LNCaP clone FGC (cell line): ENCODE data around the gene SLC7A5.

ENCODE experiments used
- DNase-seq: peaks from one replicate; pipeline ENCODE4 v3.0.0-alpha.2; 2011; ENCODE audit warnings: low read depth
- H3K4me3 ChIP-seq: 2 replicates; pipeline ENCODE4 v1.5.1; 2011; ENCODE audit warnings: mild to moderate bottlenecking, low read depth, low read length, control low read depth
- TF ChIP-seq, protein P1 (sequence below): IDR thresholded peaks from 2 replicates; pipeline ENCODE4 v1.5.1; 2012; ENCODE audit warnings: mild to moderate bottlenecking; ENCODE audit not compliant: control insufficient read depth, insufficient read depth; ENCODE audit errors: extremely low read depth

SLC7A5 gene

DNA sequence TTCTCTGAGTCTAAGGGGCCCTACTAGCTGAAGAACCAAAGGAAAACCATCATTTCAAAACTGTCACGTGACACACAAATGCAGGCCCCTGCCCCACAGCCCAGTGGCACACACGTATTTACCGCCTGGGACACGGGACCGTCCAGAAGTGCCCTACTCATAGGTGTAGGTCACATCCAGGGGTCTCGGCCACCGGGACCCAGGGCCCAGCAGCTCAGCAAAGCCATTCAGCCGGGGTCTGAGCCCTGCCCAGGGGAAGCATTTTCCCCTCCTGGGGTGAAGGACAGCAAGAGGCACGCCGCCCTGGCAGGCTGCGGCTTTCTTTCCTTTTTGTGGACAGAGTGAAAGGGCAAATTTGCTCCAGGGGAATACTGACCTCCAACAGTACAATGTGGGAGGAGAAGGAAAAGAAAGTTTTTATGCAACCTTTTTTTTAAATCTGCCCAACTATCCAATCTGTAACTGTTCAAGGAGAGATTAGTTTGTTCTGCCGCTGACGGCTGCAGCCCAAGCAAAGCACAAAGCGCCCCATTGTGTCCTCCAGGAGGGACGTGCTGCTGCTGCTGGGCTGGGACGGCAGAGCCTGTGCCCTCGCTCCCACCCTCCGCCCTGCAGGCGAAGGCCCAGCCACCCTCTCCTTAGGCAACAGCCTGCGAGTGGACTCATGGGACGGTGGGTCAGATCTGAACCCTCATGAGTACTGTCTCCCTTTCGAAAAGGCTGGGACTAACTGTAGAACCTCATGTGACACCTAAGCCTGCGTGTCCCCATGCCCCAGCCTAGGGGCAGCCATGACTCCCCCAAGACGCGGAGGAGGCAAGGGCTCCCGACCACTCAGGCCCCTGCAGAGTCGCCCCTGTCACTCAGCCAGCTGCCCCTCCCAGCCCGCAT lies 21.3 kb downstream of the SLC7A5 start:
- H3K4me3 ChIP-seq = no peak overlapping the region
- DNase-seq = no peak
- TF ChIP-seq, protein P1, sequence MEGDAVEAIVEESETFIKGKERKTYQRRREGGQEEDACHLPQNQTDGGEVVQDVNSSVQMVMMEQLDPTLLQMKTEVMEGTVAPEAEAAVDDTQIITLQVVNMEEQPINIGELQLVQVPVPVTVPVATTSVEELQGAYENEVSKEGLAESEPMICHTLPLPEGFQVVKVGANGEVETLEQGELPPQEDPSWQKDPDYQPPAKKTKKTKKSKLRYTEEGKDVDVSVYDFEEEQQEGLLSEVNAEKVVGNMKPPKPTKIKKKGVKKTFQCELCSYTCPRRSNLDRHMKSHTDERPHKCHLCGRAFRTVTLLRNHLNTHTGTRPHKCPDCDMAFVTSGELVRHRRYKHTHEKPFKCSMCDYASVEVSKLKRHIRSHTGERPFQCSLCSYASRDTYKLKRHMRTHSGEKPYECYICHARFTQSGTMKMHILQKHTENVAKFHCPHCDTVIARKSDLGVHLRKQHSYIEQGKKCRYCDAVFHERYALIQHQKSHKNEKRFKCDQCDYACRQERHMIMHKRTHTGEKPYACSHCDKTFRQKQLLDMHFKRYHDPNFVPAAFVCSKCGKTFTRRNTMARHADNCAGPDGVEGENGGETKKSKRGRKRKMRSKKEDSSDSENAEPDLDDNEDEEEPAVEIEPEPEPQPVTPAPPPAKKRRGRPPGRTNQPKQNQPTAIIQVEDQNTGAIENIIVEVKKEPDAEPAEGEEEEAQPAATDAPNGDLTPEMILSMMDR = no peak

DNA sequence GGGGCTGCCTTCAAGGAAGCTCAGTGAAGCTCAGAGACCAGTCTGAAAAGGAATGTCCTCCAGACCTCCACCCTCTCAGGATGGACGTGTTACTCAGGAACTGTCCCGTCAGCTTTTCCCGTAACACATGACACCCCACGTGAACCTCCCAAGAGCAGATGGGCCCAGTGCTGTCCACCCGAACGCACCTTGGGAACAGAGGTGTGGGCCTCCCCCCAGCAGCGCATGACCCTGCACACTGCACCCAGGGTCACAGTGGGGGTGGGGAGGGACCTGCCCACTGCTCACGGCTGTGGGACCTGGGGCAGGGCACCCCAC lies 21.9 kb downstream of the SLC7A5 start:
- no peak overlapping the region for H3K4me3 ChIP-seq
- TF ChIP-seq, protein P1 = no peak
- DNase-seq = no peak

DNA sequence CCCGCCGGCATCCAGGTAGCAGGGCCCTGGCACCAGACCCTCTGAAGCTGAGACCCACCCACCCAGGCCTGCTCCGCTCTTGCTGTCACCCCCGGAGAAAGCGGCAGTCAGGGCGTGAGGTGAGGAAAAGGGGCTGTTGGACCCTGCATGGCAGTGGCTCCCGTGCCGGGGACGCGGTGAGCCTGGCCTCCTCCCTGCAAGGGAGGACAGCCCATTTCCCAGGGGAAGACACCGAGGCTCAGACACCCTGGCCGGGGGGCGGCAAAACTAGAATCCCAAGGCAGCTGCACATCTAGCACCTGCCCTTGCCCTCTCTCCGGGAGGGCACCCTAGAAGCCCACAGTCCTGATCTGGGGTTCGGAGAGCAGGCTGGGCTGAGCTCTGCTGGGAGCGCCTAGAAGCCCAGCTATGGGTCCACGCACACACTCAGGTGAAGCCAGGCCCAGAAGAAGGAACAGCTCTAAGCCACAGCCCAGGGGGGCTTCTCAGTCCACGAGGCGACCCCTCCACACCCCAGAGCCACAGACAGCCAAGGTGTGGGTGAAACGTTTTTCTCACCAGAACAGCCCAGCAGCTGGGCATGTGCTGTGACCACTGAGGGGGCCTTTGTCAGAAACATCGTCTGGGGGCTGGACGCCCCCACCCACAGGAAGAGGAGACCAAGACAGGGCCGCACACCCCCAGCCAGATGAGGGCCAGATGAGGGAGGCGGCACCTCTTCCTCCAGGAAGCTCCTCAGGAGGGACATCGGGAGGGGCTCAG lies 22.4 kb downstream of the SLC7A5 start:
- TF ChIP-seq, protein P1 = no peak
- H3K4me3 ChIP-seq = no peak overlapping the region
- DNase-seq = no peak

DNA sequence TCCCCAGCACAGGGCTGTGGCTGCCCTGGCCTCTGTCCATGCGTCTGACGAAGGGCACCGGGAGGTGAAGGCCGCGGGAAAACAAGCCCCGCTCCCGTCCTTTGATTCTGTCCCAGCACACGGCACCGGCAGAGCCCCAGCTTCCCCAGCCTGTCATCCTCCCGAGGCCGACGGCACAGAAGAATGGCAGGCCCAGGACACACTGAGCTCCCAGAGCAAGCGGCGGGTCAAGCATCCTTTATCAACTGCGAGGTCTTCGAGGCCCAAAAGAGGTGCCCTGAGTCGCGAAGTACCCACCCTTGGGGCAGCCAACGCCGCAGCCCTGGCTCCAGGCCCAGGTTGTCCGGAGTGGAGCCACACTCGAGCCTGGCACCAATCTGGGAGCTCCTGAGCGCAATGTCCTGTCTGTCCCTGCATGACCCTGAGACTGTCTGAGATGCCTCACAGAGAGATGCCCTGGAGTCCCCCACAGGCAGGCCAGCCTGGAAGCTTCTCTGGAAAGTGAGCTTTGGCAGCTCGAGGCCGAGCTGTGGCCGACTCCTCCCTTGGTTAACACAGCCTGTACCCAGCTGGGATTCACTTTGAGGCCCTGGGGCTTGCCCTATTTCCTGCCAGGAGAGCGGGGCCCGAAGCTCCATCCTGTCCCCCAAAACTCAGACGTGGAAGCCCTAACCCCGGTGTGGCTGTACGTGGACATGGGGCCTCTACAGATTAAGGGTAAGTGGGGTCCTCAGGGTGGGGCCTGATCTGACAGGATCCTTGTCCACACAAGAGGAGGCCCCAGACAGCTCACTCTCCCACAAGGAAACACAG lies 23.3 kb downstream of the SLC7A5 start:
- no peak overlapping the region for H3K4me3 ChIP-seq
- TF ChIP-seq, protein P1 = no peak
- DNase-seq = no peak

DNA sequence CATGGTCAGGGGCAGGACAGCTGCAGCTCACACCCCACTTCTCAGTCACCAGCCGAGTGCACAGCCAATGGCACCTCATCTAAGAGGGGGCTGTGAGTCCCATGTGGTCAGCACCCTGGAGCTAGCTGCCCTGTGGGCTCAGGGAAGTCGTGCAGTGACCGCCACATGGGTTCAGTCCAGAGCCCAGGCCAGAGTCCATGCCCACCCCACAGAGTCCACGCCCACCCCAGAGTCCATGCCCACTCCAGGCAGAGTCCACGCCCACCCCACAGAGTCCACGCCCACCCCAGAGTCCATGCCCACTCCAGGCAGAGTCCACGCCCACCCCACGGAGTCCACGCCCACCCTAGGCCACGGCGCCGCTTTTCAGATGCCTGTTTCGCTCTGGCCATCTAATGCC lies 24.1 kb downstream of the SLC7A5 start:
- no peak for DNase-seq
- no peak overlapping the region for H3K4me3 ChIP-seq
- TF ChIP-seq, protein P1 = no peak

DNA sequence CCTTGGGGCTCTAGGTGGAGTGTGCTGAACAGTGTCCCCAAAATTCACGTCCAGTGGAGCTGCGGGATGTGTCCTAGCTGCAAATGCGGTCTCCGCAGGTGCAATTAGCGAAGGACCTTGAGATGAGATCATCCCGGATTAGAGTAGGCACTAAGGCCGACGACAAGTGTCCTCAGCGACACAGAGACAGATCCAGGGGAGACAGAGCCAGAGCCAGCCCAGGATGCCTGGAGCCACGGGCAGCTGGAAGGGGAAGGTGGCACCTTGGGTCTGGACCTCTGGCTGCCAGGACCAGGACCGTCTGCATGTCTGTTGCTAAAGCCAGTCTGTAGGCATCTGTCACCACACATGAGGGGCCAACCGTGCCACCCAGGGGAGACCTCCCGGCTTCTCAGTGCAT lies 24.5 kb downstream of the SLC7A5 start:
- TF ChIP-seq, protein P1 = no peak
- no peak for DNase-seq
- H3K4me3 ChIP-seq = no peak overlapping the region
